ENCODE data around the gene COL27A1. TPM values are rescaled to one million over a fixed set of nuclear protein-coding genes. Genes with fewer than 3 reads are reported as not detected.

The COL27A1 gene
- total RNA-seq, 2 experiments from 2014 or later = 8.4 to 9.7 TPM

GRCh38 chr9:114149765-114150340 lies 5.5 kb upstream of the COL27A1 start:
- no peak for TF ChIP-seq CTCF (IDR thresholded peaks at IDR 0.05)
- DNase-seq (no peak), ATAC-seq (no peak)
- H3K9me3 Mint-ChIP-seq = no peaks in the 10 kb centered on the region
- ChIA-PET POLR2A (interaction anchor here (0.7 kb wide), 1 partner anchor 111 kb away, joined by 3 read pairs; no protein-coding TSS in a partner anchor), CTCF (interaction anchor here (1.4 kb wide), 1 partner anchor 8 kb away, joined by 3 read pairs; no protein-coding TSS in a partner anchor)
- H3K27me3 Mint-ChIP-seq = peaks cover 40% of the 10 kb centered on the region
- H3K4me1 Mint-ChIP-seq (ENCODE audit: low read depth) = peaks cover 8% of the 10 kb centered on the region
- no peak overlapping the region for H3K27ac Mint-ChIP-seq
- H3K36me3 Mint-ChIP-seq (ENCODE audit: low read depth) = no peaks in the 10 kb centered on the region
- intact Hi-C loops (cut with micrococcal nuclease) = no loop called here
- H3K4me3 Mint-ChIP-seq = no peak overlapping the region

- Mint-ChIP-seq H3K9me3 (no peaks in the 10 kb centered on the region), H3K4me1 (ENCODE audit: low read depth) (peaks cover 11% of the 10 kb centered on the region), H3K27ac (no peak overlapping the region), H3K4me3 (no peak overlapping the region), H3K36me3 (ENCODE audit: low read depth) (no peaks in the 10 kb centered on the region), H3K27me3 (peaks cover 45% of the 10 kb centered on the region)
- CTCF ChIA-PET = interaction anchor here (1.4 to 3.2 kb wide), 2 partner anchors 9 to 141 kb away, joined by 3 to 12 read pairs; no protein-coding TSS in a partner anchor
- TF ChIP-seq CTCF (IDR thresholded peaks at IDR 0.05) = no peak
- intact Hi-C loops (cut with micrococcal nuclease) = no loop called here
- POLR2A ChIA-PET = no interaction called here
- ATAC-seq (no peak), DNase-seq (no peak)
Measured at GRCh38 chr9:114150608-114151007, 4.7 kb upstream of the COL27A1 start.

GRCh38 chr9:114151426-114151956 lies 3.8 kb upstream of the COL27A1 start:
- CTCF ChIA-PET = interaction anchor here (1.4 to 3.2 kb wide), 3 partner anchors 10 to 140 kb away, joined by 3 to 12 read pairs (median 9); no protein-coding TSS in a partner anchor
- POLR2A ChIA-PET = no interaction called here
- H3K4me1 Mint-ChIP-seq (ENCODE audit: low read depth) = peaks cover 15% of the 10 kb centered on the region
- no peaks in the 10 kb centered on the region for H3K9me3 Mint-ChIP-seq
- no peak for TF ChIP-seq CTCF (IDR thresholded peaks at IDR 0.05)
- DNase-seq (no peak), ATAC-seq (no peak)
- H3K27ac Mint-ChIP-seq = no peak overlapping the region
- H3K36me3 Mint-ChIP-seq (ENCODE audit: low read depth) = no peaks in the 10 kb centered on the region
- H3K27me3 Mint-ChIP-seq = peaks cover 47% of the 10 kb centered on the region
- H3K4me3 Mint-ChIP-seq = no peak overlapping the region
- intact Hi-C loops (cut with micrococcal nuclease) = no loop called here

GRCh38 chr9:114153761-114154599 lies 1.4 kb upstream of the COL27A1 start:
- Mint-ChIP-seq H3K36me3 (ENCODE audit: low read depth) (no peaks in the 10 kb centered on the region), H3K4me1 (ENCODE audit: low read depth) (peaks cover 21% of the 10 kb centered on the region), H3K9me3 (no peaks in the 10 kb centered on the region), H3K27me3 (peaks cover 46% of the 10 kb centered on the region), H3K4me3 (peak overlapping the region; percentile 44), H3K27ac (no peak overlapping the region)
- DNase-seq (peak; percentile 15), ATAC-seq (no peak)
- CTCF ChIA-PET = interaction anchor here (0.9 to 7.3 kb wide), 10 partner anchors 9 to 186 kb away, joined by 3 to 65 read pairs (median 6); no protein-coding TSS in a partner anchor
- intact Hi-C loops (cut with micrococcal nuclease) = no loop called here
- no peak for TF ChIP-seq CTCF (IDR thresholded peaks at IDR 0.05)
- POLR2A ChIA-PET = no interaction called here
